Thoracic aorta (tissue), 2 donors: Measurements from ENCODE around the gene FHIT. TPM values are rescaled to one million over a fixed set of nuclear protein-coding genes. Genes with fewer than 3 reads are reported as not detected.

Experiments
- ATAC-seq: fragments of 150-250 bp; one replicate; pipeline ENCODE4 v1.8.0; 2017; ENCODE audit warnings: low read depth; ENCODE audit not compliant: insufficient number of reproducible peaks, low FRiP score
- DNase-seq: peaks from one replicate; pipeline ENCODE4 v3.0.0-alpha.2; 2020; ENCODE audit warnings: low spot score
- H3K27ac ChIP-seq, 2 donors: fragments of 200-600 bp; sonication (generic); 1 replicate in 1 of 2; 2 replicates in 1 of 2; pipeline ENCODE4 v1.5.1; 2016; ENCODE audit warnings: mild to moderate bottlenecking in 2 of 2, moderate library complexity in 2 of 2
- H3K27me3 ChIP-seq: fragments of 200-600 bp; sonication (generic); replicated peaks from 2 replicates; pipeline ENCODE4 v1.6.0; 2016; ENCODE audit warnings: mild to moderate bottlenecking; ENCODE audit not compliant: insufficient read depth
- H3K36me3 ChIP-seq: fragments of 200-600 bp; sonication (generic); one replicate; pipeline ENCODE4 v1.5.1; 2016
- H3K4me1 ChIP-seq, 2 donors: fragments of 200-600 bp; sonication (generic); 1 replicate in 1 of 2; 2 replicates in 1 of 2; pipeline versions ENCODE4 v1.5.1 to v1.6.0; 2016; ENCODE audit warnings: low read depth in 2 of 2, mild to moderate bottlenecking in 1 of 2; ENCODE audit not compliant: control insufficient read depth in 1 of 2
- H3K4me3 ChIP-seq: fragments of 200-600 bp; sonication (generic); 2 replicates; pipeline ENCODE4 v1.5.1; 2016; ENCODE audit warnings: mild to moderate bottlenecking
- H3K9me3 ChIP-seq: fragments of 200-600 bp; sonication (generic); 2 replicates; pipeline ENCODE4 v1.5.1; 2016
- total RNA-seq, 2 donors: library from RNA; depleted of rRNA; stranded (reverse); fragments of >200 nt; gene quantifications; one replicate each; pipeline versions ENCODE4 v1.1.0 to v1.2.3, GENCODE V29; 2016
- TF ChIP-seq, protein P1 (sequence below): fragments of 200-600 bp; sonication (generic); IDR thresholded peaks from one replicate; pipeline ENCODE4 v1.5.1; 2019; ENCODE audit warnings: antibody characterized with exemption

FHIT gene
- total RNA-seq, 2 donors from 2014 or later: 2.0 to 2.3 TPM

DNA sequence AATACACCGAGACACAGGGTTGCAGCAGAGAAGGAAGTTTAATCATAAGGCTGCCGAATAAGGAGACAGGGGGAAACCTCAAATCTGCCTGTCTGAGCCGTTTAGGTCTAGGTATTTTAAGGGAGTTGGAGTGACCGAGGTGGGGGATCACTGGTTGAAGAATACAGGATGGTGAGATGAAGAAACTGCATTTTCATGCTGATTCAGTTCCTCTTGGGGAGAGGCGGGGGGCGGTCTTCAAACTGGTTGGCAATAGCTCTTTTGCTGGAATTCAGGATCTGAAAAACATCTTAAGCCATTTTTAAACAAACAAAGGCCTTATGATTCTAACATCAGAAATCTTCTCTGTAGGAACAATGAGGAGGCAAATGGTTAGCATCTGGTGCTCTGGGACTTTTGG lies 1502.0 kb downstream of the FHIT start:
- H3K4me1 ChIP-seq: no peaks in the 10 kb centered on the region
- H3K27ac ChIP-seq: no peak overlapping the region
- ATAC-seq (no peak), DNase-seq (no peak)
- no peaks in the 10 kb centered on the region for H3K36me3 ChIP-seq
- H3K27me3 ChIP-seq: no peaks in the 10 kb centered on the region
- no peaks in the 10 kb centered on the region for H3K9me3 ChIP-seq
- no peak overlapping the region for H3K4me3 ChIP-seq
- TF ChIP-seq, protein P1, sequence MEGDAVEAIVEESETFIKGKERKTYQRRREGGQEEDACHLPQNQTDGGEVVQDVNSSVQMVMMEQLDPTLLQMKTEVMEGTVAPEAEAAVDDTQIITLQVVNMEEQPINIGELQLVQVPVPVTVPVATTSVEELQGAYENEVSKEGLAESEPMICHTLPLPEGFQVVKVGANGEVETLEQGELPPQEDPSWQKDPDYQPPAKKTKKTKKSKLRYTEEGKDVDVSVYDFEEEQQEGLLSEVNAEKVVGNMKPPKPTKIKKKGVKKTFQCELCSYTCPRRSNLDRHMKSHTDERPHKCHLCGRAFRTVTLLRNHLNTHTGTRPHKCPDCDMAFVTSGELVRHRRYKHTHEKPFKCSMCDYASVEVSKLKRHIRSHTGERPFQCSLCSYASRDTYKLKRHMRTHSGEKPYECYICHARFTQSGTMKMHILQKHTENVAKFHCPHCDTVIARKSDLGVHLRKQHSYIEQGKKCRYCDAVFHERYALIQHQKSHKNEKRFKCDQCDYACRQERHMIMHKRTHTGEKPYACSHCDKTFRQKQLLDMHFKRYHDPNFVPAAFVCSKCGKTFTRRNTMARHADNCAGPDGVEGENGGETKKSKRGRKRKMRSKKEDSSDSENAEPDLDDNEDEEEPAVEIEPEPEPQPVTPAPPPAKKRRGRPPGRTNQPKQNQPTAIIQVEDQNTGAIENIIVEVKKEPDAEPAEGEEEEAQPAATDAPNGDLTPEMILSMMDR: no peak

DNA sequence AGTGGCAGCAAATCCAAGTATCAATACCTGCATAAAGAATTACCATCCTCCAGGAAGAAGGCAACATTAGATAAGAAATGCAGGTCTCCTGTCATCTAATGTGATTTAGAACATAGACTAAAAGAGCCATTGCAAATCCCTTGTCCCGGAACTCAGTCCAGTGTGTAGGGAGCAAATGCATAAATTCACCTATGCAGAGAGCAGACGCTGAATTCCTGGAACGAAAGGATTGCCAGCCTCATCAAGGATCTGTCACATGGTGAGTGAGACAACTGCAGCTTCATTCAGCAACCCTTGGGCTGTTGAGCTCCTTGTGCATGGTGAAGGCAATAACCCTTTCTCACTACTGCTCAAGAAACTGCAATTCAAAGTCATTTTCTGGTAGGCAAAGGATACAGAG lies 1504.7 kb downstream of the FHIT start:
- Histone ChIP-seq H3K27ac (no peak overlapping the region), H3K27me3 (no peaks in the 10 kb centered on the region), H3K4me1 (no peaks in the 10 kb centered on the region), H3K9me3 (no peaks in the 10 kb centered on the region), H3K36me3 (no peaks in the 10 kb centered on the region), H3K4me3 (no peak overlapping the region)
- ATAC-seq (no peak), DNase-seq (no peak)
- TF ChIP-seq, protein P1: no peak

DNA sequence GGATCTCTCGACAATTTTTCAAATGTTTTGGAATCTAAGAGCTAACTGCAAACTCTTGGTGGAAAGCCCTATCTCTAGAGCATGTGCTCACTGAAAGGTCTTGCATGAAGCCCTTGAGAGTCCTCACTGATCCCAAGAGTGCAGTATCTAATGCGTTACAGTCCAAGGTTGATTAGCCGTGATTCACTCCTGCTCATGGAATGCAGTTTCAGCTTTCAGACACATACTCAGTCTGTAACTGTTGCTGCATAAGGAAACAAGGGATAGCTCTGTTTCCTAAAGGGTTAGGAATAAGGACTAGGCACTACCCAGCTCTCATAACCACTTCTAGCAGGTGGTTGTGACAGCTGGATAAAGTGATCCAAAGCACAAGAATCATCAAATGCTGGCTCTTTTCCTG lies 1514.0 kb downstream of the FHIT start:
- Histone ChIP-seq H3K27me3 (no peaks in the 10 kb centered on the region), H3K36me3 (no peaks in the 10 kb centered on the region), H3K9me3 (no peaks in the 10 kb centered on the region), H3K4me1 (no peaks in the 10 kb centered on the region), H3K4me3 (no peak overlapping the region), H3K27ac (no peak overlapping the region)
- no peak for ATAC-seq
- TF ChIP-seq, protein P1: no peak
- no peak for DNase-seq

DNA sequence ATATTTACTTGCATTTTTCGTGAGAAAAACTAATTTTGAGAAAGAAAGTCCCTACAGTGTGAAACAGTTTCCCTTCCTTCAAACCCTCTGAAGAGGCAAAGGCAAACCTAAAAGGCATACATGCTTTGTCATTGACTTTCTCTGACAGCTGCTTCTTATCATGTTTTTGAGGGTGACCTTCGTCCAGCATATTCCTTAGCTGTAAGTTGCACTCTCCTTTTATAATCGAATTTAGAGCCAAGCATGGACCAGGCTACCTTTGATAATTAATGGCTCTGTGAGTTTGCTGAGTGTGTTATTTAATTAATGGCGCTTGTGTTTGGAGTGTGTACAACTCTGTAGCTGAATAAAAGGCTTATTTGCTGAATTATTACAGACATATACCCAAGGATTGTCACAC lies 1517.2 kb downstream of the FHIT start:
- no peaks in the 10 kb centered on the region for H3K36me3 ChIP-seq
- no peaks in the 10 kb centered on the region for H3K27me3 ChIP-seq
- TF ChIP-seq, protein P1: no peak
- ATAC-seq (no peak), DNase-seq (no peak)
- H3K4me3 ChIP-seq: no peak overlapping the region
- no peaks in the 10 kb centered on the region for H3K9me3 ChIP-seq
- no peak overlapping the region for H3K27ac ChIP-seq
- H3K4me1 ChIP-seq: no peaks in the 10 kb centered on the region

DNA sequence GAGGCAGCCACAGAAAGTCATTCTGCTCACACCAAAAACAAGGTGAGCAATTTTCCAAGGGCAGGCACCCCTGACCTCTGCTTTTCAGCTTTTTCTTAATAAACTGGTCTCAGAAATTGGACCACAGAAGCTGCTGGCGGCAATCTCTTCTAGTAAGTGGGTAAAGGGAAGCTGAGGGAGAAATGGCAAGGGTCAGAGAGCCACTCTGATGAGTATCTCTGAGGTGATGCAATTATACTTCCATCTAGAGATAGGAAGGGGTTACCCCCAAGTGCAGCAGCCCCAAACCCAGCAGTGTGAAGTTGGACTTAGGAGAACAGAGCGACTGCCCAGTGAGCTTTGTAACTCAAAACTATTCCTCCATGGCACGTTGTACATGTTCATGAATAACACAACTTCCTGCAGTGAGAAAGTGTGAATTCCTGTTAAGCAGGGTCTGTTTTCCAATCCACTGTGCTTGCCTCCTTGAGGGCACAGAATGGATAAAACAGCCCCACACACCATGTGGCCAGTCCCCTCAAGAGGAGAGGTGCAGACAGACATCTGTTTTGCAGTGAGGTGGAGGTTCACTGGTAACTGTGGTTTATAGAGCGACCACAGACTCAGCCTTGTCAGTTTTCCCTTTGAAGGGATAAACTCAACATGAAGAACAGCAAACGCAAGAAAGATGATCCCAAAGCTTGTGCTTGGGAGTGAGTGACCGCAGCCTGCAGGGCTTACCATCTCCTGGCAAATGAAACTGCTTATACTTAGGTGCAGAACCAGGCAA lies 1518.0 kb downstream of the FHIT start:
- Histone ChIP-seq H3K36me3 (no peaks in the 10 kb centered on the region), H3K4me1 (no peaks in the 10 kb centered on the region), H3K4me3 (no peak overlapping the region), H3K9me3 (no peaks in the 10 kb centered on the region), H3K27ac (no peak overlapping the region), H3K27me3 (no peaks in the 10 kb centered on the region)
- TF ChIP-seq, protein P1: no peak
- ATAC-seq (no peak), DNase-seq (no peak)
